H1 (cell line): Measurements from ENCODE around the gene DUS1L. TPM values are rescaled to one million over a fixed set of nuclear protein-coding genes. Genes with fewer than 3 reads are reported as not detected.
A peak's percentile ranks its signal among the peaks of the same experiment; 100 is the strongest.

Experiments
- CTCF ChIA-PET: fragments of 300-600 bp; sonication (Branson Sonifier 250); formaldehyde crosslinking; loops from one replicate; lab custom pipeline; 2021; ENCODE audit not compliant: partially characterized antibody; lab: Charles Lee
- POLR2A ChIA-PET: fragments of 300-600 bp; sonication (Branson Sonifier 250); formaldehyde crosslinking; loops from one replicate; lab custom pipeline; 2021; ENCODE audit warnings: inconsistent platforms; ENCODE audit not compliant: partially characterized antibody; lab: Charles Lee
- DNase-seq, 2 experiments: peaks; one replicate each; pipeline versions ENCODE4 v3.0.0 to v3.0.0-alpha.2; 2010 to 2022; ENCODE audit warnings: low spot score in 2 of 2, low read depth in 1 of 2, mixed read lengths in 1 of 2
- FAIRE-seq: peaks from 2 replicates; lab custom pipeline; 2011; peaks lifted over from hg19 to GRCh38; lab: Jason Lieb, UNC
- H2AFZ ChIP-seq: 2 replicates; pipeline ENCODE4 v1.8.1; 2012; ENCODE audit warnings: low read length, inconsistent platforms
- H2AK5ac ChIP-seq: 2 replicates; pipeline ENCODE4 v1.6.1; 2013; ENCODE audit warnings: low read depth, low read length
- H2BK120ac ChIP-seq: replicated peaks from 2 replicates; pipeline ENCODE3; 2013; ENCODE audit warnings: low read depth, low read length, inconsistent platforms
- H2BK12ac ChIP-seq: 2 replicates; pipeline ENCODE4 v1.6.1; 2013; ENCODE audit warnings: low read depth, low read length
- H2BK15ac ChIP-seq: 2 replicates; pipeline ENCODE4 v1.6.1; 2013; ENCODE audit warnings: low read length
- H2BK20ac ChIP-seq: 2 replicates; pipeline ENCODE4 v1.6.1; 2013; ENCODE audit warnings: low read length
- H2BK5ac ChIP-seq: 2 replicates; pipeline ENCODE4 v1.6.1; 2013; ENCODE audit warnings: low read depth, low read length
- H3K14ac ChIP-seq: 2 replicates; pipeline ENCODE4 v1.6.1; 2013; ENCODE audit warnings: inconsistent platforms; ENCODE audit not compliant: insufficient read length
- H3K18ac ChIP-seq: 2 replicates; pipeline ENCODE4 v1.6.1; 2013; ENCODE audit warnings: low read length; ENCODE audit errors: extremely low read depth
- H3K23ac ChIP-seq: 2 replicates; pipeline ENCODE4 v1.6.1; 2013; ENCODE audit warnings: inconsistent platforms; ENCODE audit not compliant: insufficient read length
- H3K23me2 ChIP-seq: 2 replicates; pipeline ENCODE4 v1.6.1; 2013; ENCODE audit warnings: low read depth, low read length
- H3K27ac ChIP-seq: 2 replicates; pipeline ENCODE4 v1.6.1; 2011; ENCODE audit warnings: low read depth, low read length, inconsistent platforms
- H3K27me3 ChIP-seq, 4 experiments: replicated peaks in 1 of 4; 1 replicate in 1 of 4; 2 replicates in 3 of 4; pipeline versions ENCODE4 v1.6.1 to v1.8.1; 2011 to 2013; ENCODE audit warnings: low read length in 3 of 4, mild to moderate bottlenecking in 3 of 4, inconsistent platforms in 2 of 4, mixed read lengths in 2 of 4, moderate library complexity in 1 of 4; ENCODE audit not compliant: control insufficient read depth in 3 of 4, insufficient read depth in 3 of 4; ENCODE audit errors: extremely low read depth in 1 of 4
- H3K36me3 ChIP-seq, 4 experiments: 2 replicates each; pipeline versions ENCODE4 v1.6.1 to v1.8.1; 2011 to 2013; ENCODE audit warnings: mild to moderate bottlenecking in 4 of 4, low read length in 3 of 4, moderate library complexity in 2 of 4, control low read depth in 1 of 4, inconsistent platforms in 1 of 4; ENCODE audit not compliant: insufficient read depth in 4 of 4, control insufficient read depth in 2 of 4
- H3K4ac ChIP-seq: replicated peaks from 2 replicates; pipeline ENCODE3; 2013; ENCODE audit warnings: low read length, low read depth, mixed read lengths, inconsistent platforms; ENCODE audit not compliant: insufficient read length
- H3K4me1 ChIP-seq, 4 experiments: replicated peaks in 1 of 4; 1 replicate in 1 of 4; 2 replicates in 3 of 4; pipeline versions ENCODE4 v1.6.1 to v1.8.1; 2011 to 2013; ENCODE audit warnings: low read length in 3 of 4, inconsistent platforms in 2 of 4, mixed read lengths in 1 of 4; ENCODE audit not compliant: insufficient read depth in 4 of 4, control insufficient read depth in 3 of 4
- H3K4me2 ChIP-seq, 2 experiments: 2 replicates each; pipeline versions ENCODE4 v1.6.1 to v1.8.1; 2011 to 2013; ENCODE audit warnings: low read depth in 2 of 2, low read length in 2 of 2, control low read depth in 1 of 2, inconsistent platforms in 1 of 2, mild to moderate bottlenecking in 1 of 2; ENCODE audit not compliant: insufficient read depth in 1 of 2
- H3K4me3 ChIP-seq, 4 experiments: fragments of 200-600, 300-600 bp in 1 of 4; sonication (generic), shearing (Covaris generic), sonication (Bioruptor Twin) in 1 of 4; 2 replicates each; pipeline versions ENCODE4 v1.5.1 to v1.8.1; 2011 to 2016; ENCODE audit warnings: low read length in 4 of 4, low read depth in 3 of 4, control low read depth in 2 of 4, inconsistent platforms in 2 of 4, mild to moderate bottlenecking in 2 of 4, mixed read lengths in 1 of 4, moderate library complexity in 1 of 4; ENCODE audit not compliant: insufficient read depth in 2 of 4; ENCODE audit errors: extremely low read depth in 1 of 4
- H3K56ac ChIP-seq: replicated peaks from 2 replicates; pipeline ENCODE3; 2013; ENCODE audit warnings: low read depth, mild to moderate bottlenecking, mixed read lengths, low read length, inconsistent platforms; ENCODE audit not compliant: insufficient read length
- H3K79me1 ChIP-seq: 2 replicates; pipeline ENCODE4 v1.6.1; 2013; ENCODE audit warnings: low read depth, low read length, control low read depth
- H3K79me2 ChIP-seq, 2 experiments: 2 replicates each; pipeline versions ENCODE4 v1.6.1 to v1.8.1; 2012 to 2013; ENCODE audit warnings: low read length in 2 of 2, mild to moderate bottlenecking in 2 of 2, inconsistent platforms in 1 of 2; ENCODE audit not compliant: insufficient read depth in 2 of 2, control insufficient read depth in 1 of 2
- H3K9ac ChIP-seq, 4 experiments: replicated peaks in 1 of 4; 1 replicate in 1 of 4; 2 replicates in 3 of 4; pipeline versions ENCODE4 v1.6.1 to v1.8.1; 2011 to 2013; ENCODE audit warnings: low read depth in 3 of 4, low read length in 3 of 4, control low read depth in 2 of 4, mild to moderate bottlenecking in 2 of 4, moderate library complexity in 2 of 4, inconsistent platforms in 1 of 4; ENCODE audit errors: extremely low read depth in 1 of 4
- H3K9me3 ChIP-seq, 2 experiments: 2 replicates each; pipeline versions ENCODE4 v1.6.1 to v1.8.1; 2012 to 2013; ENCODE audit warnings: mild to moderate bottlenecking in 2 of 2, moderate library complexity in 2 of 2, control low read depth in 1 of 2, inconsistent platforms in 1 of 2, low read depth in 1 of 2, low read length in 1 of 2, mixed read lengths in 1 of 2; ENCODE audit not compliant: insufficient read depth in 2 of 2
- H4K20me1 ChIP-seq, 2 experiments: replicated peaks in 1 of 2; 2 replicates each; pipeline versions ENCODE3 to v1.8.1; 2011 to 2013; ENCODE audit warnings: inconsistent platforms in 2 of 2, low read length in 2 of 2, mild to moderate bottlenecking in 1 of 2; ENCODE audit not compliant: insufficient read depth in 2 of 2, control insufficient read depth in 1 of 2
- H4K5ac ChIP-seq: 2 replicates; pipeline ENCODE4 v1.6.1; 2013; ENCODE audit warnings: low read length, low read depth, mixed read lengths, inconsistent platforms; ENCODE audit not compliant: insufficient read length
- H4K8ac ChIP-seq: 2 replicates; pipeline ENCODE4 v1.8.0; 2013; ENCODE audit warnings: mild to moderate bottlenecking, moderate library complexity, low read length, inconsistent platforms; ENCODE audit not compliant: insufficient read depth; ENCODE audit errors: extremely low read depth
- H4K91ac ChIP-seq: replicated peaks from 2 replicates; pipeline ENCODE3; 2013; ENCODE audit warnings: low read length, mixed read lengths, inconsistent platforms; ENCODE audit not compliant: insufficient read length
- ASH2L ChIP-seq: fragments of 200-600, 300-600 bp; sonication (generic); IDR thresholded peaks from one replicate; pipeline ENCODE4 v1.7.1; 2017; ENCODE audit warnings: low read length
- BACH1 ChIP-seq: IDR thresholded peaks from 2 replicates; pipeline ENCODE4 v1.6.1; 2012; ENCODE audit warnings: low read length, improper control_type of control experiment
- BRCA1 ChIP-seq: IDR thresholded peaks from 2 replicates; pipeline ENCODE4 v1.6.1; 2012; ENCODE audit warnings: low read depth, low read length, improper control_type of control experiment
- EZH2 ChIP-seq: fragments of 200-600 bp; sonication (generic); IDR thresholded peaks from 2 replicates; pipeline ENCODE4 v1.7.1; 2012; ENCODE audit warnings: low read depth, mild to moderate bottlenecking, moderate library complexity, low read length, inconsistent platforms; ENCODE audit not compliant: severe bottlenecking
- KDM5A ChIP-seq: fragments of 200-600 bp; IDR thresholded peaks from 2 replicates; pipeline ENCODE4 v1.7.1; 2012; ENCODE audit warnings: mild to moderate bottlenecking, low read length, inconsistent platforms, mixed read lengths
- POLR2AphosphoS5 ChIP-seq: IDR thresholded peaks from 2 replicates; pipeline ENCODE4 v1.6.1; 2011; ENCODE audit warnings: low read depth, low read length
- RAD21 ChIP-seq, 2 experiments: IDR thresholded peaks in 1 of 2; conservative IDR thresholded peaks in 1 of 2; 2 replicates each; pipeline ENCODE4 v1.6.1; 2011; ENCODE audit warnings: low read depth in 2 of 2, low read length in 2 of 2, improper control_type of control experiment in 1 of 2, inconsistent platforms in 1 of 2, mild to moderate bottlenecking in 1 of 2, moderate library complexity in 1 of 2
- RXRA ChIP-seq: IDR thresholded peaks from 2 replicates; pipeline ENCODE4 v1.6.1; 2011; ENCODE audit warnings: low read depth, mild to moderate bottlenecking, low read length, moderate library complexity; ENCODE audit not compliant: insufficient read depth
- SIN3A ChIP-seq, 2 experiments: IDR thresholded peaks in 1 of 2; conservative IDR thresholded peaks in 1 of 2; 2 replicates each; pipeline ENCODE4 v1.6.1; 2011 to 2012; ENCODE audit warnings: low read length in 2 of 2, improper control_type of control experiment in 1 of 2, low read depth in 1 of 2, mild to moderate bottlenecking in 1 of 2
- SIX5 ChIP-seq: IDR thresholded peaks from 2 replicates; pipeline ENCODE4 v1.6.1; 2011; ENCODE audit warnings: mild to moderate bottlenecking, low read depth, low read length
- SRF ChIP-seq: IDR thresholded peaks from 2 replicates; pipeline ENCODE4 v1.6.1; 2011; ENCODE audit warnings: mild to moderate bottlenecking, low read depth, low read length, moderate library complexity
- WGBS, 2 experiments: shearing (Covaris generic) in 1 of 2; methylation state at CpG; one replicate each; pipeline versions ENCODE4 v1.1.6 to v1.1.7; 2013 to 2015; ENCODE audit warnings: low lambda C conversion rate in 2 of 2, mixed read lengths in 2 of 2, inconsistent platforms in 1 of 2, low coverage in 1 of 2, missing lambda C conversion rate in 1 of 2; ENCODE audit not compliant: insufficient replicate concordance in 2 of 2, insufficient coverage in 1 of 2, insufficient read length in 1 of 2; ENCODE audit errors: extremely low coverage in 1 of 2, missing lambda C conversion rate in 1 of 2; 5-methylcytosine and 5-hydroxymethylcytosine counted together
- polyA plus RNA-seq, 7 experiments: library from polyadenylated mRNA; depleted of rRNA in 3 of 7; stranded (reverse) in 5 of 7; unstranded in 2 of 7; fragments of >200 nt in 5 of 7; fragments of 200-250 nt in 2 of 7; gene quantifications; 1 replicate in 5 of 7; 2 replicates in 1 of 7; 4 replicates in 1 of 7; pipeline versions ENCODE4 v1.2.1 to v1.2.3, GENCODE V29; 2011 to 2013; ENCODE audit warnings: missing spikeins in 2 of 7, mixed read lengths in 2 of 7
- total RNA-seq: library from RNA; stranded (reverse); fragmentation: NEBNext Ultra II Directional; extraction: Animal tissue kit (Norgen Biotek cat#: 25700); gene quantifications from 2 replicates; pipeline ENCODE4 v1.2.1, GENCODE V29; 2021
- TF ChIP-seq, protein P1 (sequence below): IDR thresholded peaks from 2 replicates; pipeline ENCODE4 v1.6.1; 2011; ENCODE audit warnings: low read depth, mild to moderate bottlenecking, low read length; ENCODE audit not compliant: insufficient read depth

The DUS1L gene
- total and polyA plus RNA-seq, 2 of the 8 experiments (the other 6 are each of a cell fraction or from before 2014, with no cell fraction given): 34.5 to 69.1 TPM

GRCh38 chr17:82080048-82080788 lies 14.6 kb upstream of the DUS1L start:
- FAIRE-seq (no peak), DNase-seq (no peak)
- CTCF ChIA-PET: interaction anchor here (0.6 to 2.9 kb wide), 7 partner anchors 9 to 431 kb away, joined by 3 to 13 read pairs (median 4); no protein-coding TSS in a partner anchor
- Histone ChIP-seq H3K36me3 (peaks cover 49 to 75% (median 62%) of the 10 kb centered on the region in 4 experiments), H2BK12ac (no peak overlapping the region), H2BK5ac (no peak overlapping the region), H2BK15ac (no peak overlapping the region), H3K79me2 (no peaks in the 10 kb centered on the region), H3K14ac (no peak overlapping the region), H3K79me1 (peaks cover 7% of the 10 kb centered on the region), H3K56ac (no peak overlapping the region), H3K23ac (no peak overlapping the region), H2AFZ (no peak overlapping the region), H2BK120ac (no peak overlapping the region), H3K27ac (no peak overlapping the region), H2AK5ac (no peak overlapping the region), H4K20me1 (peaks cover 27 to 49% of the 10 kb centered on the region in 2 experiments), H4K5ac (no peak overlapping the region), H3K4ac (no peak overlapping the region), H3K9me3 (no peaks in the 10 kb centered on the region), H3K4me3 (no peak overlapping the region), H3K9ac (no peak overlapping the region; a peak in 2 of 7 replicates), H4K91ac (no peak overlapping the region), H3K23me2 (no peaks in the 10 kb centered on the region), H2BK20ac (no peak overlapping the region), H4K8ac (peak overlapping the region; percentile 68), H3K4me2 (no peak overlapping the region), H3K27me3 (no peaks in the 10 kb centered on the region), H3K4me1 (no peaks in the 10 kb centered on the region), H3K18ac (no peak overlapping the region)
- WGBS, 2 experiments: 93% methylated on average over 30 of the region's 36 CpGs; no CpG with 5 or more reads in 1 of the 2 experiments
- POLR2A ChIA-PET: interaction anchor here (0.6 to 12.5 kb wide), 11 partner anchors 9 to 36 kb away, joined by 3 to 105 read pairs (median 5); partner anchors contain the start of genes DUS1L and FASN
- TF ChIP-seq RXRA: no peak
- no peak for TF ChIP-seq BACH1
- TF ChIP-seq, protein P1, sequence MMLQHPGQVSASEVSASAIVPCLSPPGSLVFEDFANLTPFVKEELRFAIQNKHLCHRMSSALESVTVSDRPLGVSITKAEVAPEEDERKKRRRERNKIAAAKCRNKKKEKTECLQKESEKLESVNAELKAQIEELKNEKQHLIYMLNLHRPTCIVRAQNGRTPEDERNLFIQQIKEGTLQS: no peak
- no peak for TF ChIP-seq RAD21 (IDR thresholded peaks at IDR 0.05 in 1 of 2, conservative IDR thresholded peaks at IDR 0.05 in 1 of 2; ENCODE audit: low read depth in 2 of 2, low read length in 2 of 2)
- no peak for TF ChIP-seq KDM5A
- TF ChIP-seq SIN3A (conservative IDR thresholded peaks at IDR 0.05 in 1 of 2, IDR thresholded peaks at IDR 0.05 in 1 of 2; ENCODE audit: low read depth in 1 of 2, low read length in 2 of 2): no peak
- TF ChIP-seq ASH2L: no peak
- no peak for TF ChIP-seq SRF
- no peak for TF ChIP-seq SIX5
- TF ChIP-seq BRCA1: no peak
- TF ChIP-seq POLR2AphosphoS5: no peak
- TF ChIP-seq EZH2: no peak
